SK-N-MC (cell line): ENCODE results near the gene LIF.

Experiments used
- EZH2 ChIP-seq: fragments of 200-600 bp; sonication (generic); IDR thresholded peaks from one replicate; pipeline ENCODE4 v1.6.1; 2017; ENCODE audit warnings: antibody characterized with exemption
- POLR2AphosphoS5 ChIP-seq: IDR thresholded peaks from 2 replicates; pipeline ENCODE4 v1.6.1; 2012; ENCODE audit warnings: mild to moderate bottlenecking, low read depth, low read length, borderline replicate concordance

DNA sequence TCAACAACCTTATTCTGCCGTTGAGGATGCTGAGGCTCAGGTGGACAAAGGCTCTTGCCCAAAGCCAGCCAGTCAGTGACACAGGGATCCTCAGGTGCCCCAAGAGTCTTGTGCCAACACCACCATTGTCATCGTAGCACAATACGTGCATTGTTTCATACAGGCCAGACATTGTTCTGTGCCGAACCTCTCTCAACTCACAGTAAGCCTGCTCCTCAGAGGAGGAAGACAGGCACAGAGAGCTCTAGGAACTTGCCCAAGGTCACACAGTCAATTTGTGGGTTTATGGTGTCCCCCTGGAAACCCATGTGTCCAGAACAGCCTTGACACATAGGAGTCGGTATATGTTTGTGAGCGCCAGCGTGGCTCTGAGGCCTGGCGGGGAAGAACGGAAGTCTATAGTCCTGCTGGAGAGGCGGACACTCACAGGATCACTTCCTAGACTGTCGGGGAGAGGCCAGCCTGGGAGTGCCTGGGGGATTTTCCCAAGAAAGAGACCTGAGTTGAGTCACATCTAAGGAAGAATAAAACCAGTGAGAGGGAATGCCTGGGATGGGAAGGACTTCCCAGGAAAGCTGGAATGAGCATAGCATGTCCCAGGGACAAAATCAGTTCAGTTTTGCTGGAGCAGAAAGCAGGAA lies 20.2 kb downstream of the LIF start:
- TF ChIP-seq EZH2 (no peak), POLR2AphosphoS5 (no peak)
